HG02885 (cell line): ENCODE results near the gene MYLK4.

Source experiments
- ATAC-seq: cut with Tn5 transposase; IDR thresholded peaks from one replicate; pipeline ENCODE4 v1.9.1; 2021; ENCODE audit warnings: mild to moderate bottlenecking; ENCODE audit not compliant: unreplicated experiment, poor library complexity

Gene MYLK4

DNA sequence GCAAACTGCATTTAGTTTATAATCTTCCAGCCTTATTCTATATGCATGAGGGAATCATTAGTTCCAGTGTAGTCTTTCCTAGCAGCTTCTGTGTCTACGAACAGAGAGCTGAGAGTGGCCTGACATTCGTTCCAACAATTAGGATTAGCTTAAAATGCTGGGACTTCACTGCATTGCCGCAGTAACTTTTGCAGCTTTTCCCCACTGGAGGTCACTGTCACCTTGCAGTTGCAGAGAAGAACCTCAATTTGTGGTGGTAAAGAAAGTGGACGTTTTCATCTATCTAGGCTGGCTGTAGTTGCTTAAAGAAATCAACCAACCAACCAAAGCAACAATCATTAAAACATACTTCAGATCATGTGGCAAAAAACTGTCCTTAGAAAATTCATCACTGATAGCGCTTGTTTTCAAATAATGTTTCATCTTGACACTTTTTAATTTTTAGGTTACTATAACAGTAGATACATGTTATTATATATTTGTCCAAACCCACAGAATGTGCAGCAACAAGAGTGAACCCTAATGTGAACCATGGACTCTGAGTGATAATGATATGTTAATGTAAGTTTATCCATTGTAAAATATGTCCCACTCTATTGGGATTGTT, 12.2 kb downstream of the MYLK4 start:
- no peak for ATAC-seq

DNA sequence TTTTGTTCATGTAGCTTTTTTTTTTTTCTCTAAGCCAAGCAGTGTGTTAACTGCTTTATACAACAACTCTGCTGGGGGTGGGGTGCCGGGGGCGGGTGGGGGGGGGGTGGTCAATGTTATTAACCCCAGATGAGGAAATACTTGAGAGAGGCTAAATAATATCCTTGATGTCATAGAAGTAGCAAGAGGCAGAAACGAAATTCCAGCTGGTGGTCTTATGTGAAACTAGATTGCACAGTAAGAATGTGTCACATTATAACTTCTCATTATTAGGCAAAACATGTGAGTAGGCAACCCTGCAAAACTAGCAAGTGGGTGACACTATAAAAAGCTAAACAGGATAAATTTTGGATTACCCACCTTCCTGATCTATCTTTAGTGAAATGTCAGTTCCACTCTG, 12.8 kb downstream of the MYLK4 start:
- ATAC-seq: no peak

DNA sequence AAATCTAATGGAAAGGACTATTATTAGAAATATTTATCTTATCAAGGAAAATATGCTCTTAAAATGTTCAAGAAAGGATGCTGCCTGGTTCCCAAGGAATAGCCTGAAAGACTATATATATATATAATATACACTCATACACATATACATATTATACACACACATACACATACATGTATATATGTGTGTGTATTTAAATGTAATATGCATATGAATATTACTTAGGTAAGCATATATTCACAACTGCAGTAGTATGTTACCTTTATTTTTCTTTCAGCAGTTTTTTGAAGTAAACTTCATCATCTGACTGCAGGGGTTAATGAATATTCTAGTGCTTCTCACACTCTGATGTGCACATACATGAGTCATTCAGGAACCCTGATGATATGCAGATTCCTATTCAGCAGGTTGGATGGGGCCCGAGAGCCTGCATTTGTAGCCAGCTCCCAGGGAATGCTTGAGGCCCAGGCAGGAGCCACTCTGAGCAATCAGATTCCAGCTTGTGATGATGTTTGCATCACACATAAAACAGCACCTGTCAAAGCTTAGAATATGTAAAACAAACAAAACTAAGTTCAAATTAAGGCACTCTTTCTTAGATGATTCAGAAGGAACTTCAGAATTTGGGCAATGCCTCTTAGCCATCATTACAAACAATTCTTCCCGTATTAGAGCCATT, 16.1 kb downstream of the MYLK4 start:
- ATAC-seq: no peak

DNA sequence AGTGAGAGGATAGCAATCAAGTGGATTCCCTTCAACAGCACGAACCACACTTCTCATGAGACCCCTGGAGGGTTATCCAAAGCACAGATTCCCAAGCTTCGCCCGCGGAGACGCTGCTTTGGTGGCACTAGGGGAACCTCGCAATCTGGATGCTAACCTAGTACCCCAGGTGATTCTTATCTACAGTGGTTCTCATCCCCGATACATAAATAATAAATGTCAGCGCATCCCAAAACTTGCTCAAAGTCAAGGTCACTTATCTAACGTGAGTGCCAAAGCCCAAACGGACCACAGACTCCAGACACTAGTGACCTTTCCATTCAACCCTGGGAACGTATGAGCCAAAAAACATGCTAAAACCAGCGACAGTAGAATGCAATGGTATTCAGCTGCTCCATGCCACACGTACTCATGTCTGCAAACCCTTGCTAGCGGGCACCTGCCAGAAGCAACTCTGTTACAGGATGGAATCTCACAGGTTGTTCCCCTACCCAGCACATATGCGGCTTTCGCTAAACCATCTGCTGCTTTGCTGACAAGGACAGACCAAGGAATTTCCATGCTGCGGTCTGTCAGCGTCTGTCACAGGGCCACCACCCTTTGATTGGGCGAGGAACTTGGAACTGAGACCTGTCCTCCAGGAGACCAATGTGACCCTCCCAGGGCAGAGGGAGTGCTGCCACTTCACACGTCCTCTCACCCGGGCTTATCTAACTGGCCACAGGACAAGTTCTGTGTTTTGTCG, 16.8 kb downstream of the MYLK4 start:
- no peak for ATAC-seq

DNA sequence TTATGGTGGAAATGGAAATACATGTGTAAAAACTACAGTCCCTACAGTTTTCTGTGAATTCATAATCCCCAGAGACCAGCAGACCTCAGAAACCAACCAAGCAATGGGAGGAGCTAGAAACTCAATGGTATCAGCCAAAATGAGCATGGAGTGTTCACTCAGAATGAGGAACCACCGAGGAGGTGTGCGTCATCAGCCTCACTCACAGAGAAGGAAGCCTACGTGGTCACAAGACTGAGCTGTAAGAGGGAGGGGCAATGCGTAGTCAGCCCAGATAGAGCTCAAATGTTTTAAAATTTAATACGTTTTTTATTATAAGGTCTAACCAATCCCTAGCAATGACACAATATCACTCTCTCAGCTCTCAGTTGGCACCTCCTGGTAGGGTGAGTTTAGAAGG, 17.4 kb downstream of the MYLK4 start:
- ATAC-seq: peak; percentile 96

DNA sequence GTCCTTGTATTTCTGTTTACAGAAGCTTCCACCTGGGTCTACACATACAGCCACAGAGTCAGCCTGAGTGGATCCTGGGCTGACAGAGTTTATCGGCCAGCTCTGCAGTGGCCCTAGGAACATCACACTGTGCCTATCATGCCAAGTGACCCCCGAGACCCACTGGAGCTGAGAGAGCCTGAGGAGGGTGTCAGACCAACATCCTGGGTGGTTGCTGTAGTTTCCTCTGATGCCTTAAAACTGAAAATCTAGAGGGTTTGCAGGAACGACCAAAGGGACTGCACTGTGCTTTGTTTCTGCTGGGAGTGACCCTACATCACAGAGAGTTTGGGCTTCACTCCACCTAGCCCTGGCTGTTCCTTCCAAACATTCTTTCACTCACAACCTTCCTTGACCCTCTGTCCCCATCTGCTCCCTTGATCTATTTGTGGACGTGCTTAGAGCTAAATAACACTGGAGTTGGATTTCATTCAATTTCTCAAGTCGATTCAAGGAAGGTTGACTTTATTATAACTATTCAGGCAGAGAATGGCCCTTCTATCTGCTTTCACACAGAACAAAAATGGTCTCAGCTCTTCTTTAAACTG, 18.1 kb downstream of the MYLK4 start:
- ATAC-seq: no peak

DNA sequence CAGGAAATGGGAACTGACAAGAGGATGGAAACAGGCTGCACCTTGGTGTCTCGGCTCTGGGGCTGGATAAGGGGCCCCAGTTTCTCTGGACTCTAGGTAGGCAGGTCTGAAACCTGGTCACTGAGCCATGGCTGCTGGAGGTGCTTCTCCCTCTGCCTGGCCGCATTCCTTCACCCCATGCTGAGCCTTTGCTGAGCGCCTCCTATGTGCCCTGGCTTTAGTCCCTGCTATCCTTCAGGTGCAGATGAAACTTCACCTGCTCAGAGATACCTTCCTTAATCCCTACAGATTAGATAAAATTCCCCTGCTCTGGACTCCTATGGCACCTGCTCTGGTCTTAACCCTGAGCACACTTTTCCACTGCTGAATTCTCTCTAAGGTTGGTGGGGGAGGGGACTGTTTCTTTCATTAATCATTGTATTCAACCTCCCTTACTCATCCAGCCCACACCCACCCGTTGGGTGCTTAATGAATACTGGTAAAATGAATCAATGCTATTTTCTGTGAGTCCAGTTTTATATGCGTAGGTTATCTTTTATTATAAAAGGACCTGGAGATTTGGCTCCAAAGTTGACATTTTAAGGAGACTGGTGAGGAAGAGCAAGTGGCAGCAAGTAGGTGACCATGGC, 19.3 kb downstream of the MYLK4 start:
- ATAC-seq: no peak

DNA sequence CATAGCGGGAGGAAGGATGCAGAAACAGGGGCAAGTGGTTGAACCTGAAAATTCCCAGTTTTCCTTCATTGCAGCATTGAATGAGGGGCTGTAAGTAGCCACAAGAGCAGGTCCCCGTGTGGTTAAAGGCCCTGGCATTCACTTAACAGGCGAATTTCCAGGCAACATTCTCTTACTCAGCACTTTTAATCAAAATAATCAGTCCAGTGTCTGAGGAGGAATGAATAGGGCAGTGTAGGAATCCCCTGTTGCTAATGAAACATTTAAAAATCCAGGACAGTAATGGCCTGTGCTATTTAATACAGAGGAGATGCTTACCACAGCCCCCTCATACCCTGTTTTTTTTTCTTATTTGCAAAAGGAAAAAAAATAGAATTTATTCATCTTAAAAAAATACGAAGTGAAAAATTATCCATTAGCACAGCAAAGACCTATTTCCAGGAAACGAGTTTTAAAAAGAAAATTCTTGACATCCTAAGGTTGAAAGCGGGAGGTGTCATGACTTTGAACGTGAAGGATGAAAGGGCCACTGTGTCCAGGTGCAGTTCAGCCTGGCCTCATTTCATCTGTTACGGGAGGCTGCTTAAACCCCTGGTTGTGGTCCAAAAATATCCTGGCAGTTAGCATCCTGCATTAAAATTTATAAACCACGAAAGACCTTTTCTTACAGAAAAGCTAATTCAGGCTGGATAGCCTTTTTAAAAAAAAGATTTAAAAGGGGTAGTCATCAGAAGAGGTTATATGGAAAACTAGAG, 20.2 kb downstream of the MYLK4 start:
- no peak for ATAC-seq

DNA sequence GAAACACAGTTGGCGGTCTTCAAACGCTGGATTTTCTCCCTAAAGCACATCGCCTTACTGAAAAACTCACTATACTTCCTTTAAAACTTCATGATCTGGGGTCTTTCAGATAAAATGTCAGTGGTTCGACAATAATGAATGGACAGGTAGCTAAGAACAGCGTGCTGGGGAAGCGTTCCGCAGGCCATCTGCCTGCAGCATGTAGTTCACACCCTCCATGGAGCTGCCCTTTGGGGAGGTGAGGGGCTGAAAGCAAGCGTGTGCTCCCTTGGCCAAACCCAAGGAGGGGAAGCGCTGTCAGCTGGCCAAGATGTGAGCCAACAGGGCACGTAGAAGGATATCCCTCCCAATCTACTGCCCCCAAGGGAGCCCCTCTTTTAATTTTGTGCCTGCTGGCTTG, 20.8 kb downstream of the MYLK4 start:
- ATAC-seq: no peak

DNA sequence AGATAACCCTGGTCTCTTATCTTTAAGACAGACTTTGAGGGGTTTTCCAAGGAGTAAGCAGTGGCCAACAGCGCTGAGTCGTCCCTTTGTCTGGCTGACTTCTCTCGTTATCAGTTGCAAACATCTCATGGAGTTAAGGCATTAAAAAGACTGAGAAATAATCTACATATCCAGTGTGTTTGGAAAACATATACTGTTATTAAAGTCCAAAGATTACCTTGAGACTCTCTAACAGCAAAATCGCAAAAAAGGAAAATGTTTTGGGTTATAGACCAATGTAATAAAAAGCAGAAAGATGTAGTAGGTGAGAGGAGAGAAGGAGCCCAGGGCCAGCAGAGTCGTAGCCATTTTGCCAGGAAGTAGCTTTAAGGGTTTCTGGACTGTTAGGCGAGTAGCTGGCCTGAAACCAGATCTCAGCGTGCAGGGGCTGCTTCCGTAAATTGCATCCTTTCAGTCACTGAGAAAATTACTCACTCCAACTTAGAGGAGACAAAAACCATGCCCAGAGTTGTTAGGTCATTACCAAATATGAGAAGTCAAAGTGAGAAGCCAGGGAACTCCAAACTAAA, 24.6 kb downstream of the MYLK4 start:
- ATAC-seq: peak; percentile 63

DNA sequence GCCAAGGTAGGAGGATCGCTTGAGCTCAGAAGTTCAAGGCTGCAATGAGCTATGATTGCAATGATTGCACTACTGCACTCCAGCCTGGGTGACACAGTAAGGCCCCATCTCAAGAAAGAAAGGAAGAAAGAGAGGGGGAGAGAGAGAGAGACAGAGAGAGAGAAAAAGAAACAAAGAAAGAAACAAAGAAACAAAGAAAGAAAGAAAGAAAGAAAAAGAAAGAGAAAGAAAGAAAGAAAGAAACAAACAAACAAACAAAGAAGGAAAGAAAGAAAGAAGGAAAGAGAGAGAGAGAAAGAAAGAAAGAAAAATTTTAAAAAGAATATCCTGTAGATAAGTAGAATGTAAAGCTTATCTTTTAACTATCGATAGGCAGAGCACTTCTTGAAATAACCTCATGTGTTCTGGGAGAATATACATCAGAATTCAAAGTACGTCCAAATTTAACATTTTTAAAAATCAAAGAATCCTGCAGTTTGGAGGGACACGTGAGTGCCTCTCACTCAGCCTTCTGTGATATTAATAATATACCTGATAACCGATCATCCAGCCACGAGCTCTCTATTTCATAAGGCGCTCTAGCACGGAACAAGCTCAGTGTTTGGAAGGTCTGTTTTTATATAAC, 25.2 kb downstream of the MYLK4 start:
- ATAC-seq: no peak

DNA sequence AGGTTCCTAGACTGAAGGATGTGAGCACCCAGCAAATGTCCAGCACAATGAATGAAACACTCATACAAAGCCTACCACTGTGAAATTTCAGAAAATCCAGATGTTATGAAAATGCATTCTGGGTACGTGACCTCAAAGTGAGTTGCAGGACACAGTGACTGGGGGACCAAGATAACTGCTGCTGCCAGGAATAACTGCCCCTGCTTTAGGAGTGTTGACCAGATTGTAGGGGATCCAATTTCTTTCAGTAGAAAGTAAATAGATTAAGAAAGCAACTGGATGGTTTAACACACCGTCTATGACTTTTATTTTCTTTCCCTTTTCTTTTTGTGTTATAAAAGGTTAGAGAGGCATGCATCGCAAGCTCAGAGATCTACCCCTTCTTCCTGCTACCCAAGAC, 29.5 kb downstream of the MYLK4 start:
- no peak for ATAC-seq

DNA sequence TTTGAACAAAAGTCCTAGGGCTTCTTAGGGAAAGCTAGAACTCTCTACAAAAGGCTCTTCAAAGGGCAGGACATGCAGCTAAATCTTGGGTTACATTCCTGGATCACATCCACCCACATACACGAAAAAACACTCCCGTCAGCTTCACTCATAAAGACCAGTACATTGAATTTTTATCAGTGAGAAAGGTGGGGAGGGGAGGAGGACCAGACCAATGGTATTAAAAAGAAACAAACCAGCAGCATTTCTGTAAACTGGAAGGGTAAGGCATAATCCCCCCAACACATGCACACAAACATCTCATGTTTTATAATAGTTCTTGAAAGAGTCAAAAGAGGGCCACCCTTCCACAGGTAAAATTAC, 31.6 kb downstream of the MYLK4 start:
- ATAC-seq: no peak

DNA sequence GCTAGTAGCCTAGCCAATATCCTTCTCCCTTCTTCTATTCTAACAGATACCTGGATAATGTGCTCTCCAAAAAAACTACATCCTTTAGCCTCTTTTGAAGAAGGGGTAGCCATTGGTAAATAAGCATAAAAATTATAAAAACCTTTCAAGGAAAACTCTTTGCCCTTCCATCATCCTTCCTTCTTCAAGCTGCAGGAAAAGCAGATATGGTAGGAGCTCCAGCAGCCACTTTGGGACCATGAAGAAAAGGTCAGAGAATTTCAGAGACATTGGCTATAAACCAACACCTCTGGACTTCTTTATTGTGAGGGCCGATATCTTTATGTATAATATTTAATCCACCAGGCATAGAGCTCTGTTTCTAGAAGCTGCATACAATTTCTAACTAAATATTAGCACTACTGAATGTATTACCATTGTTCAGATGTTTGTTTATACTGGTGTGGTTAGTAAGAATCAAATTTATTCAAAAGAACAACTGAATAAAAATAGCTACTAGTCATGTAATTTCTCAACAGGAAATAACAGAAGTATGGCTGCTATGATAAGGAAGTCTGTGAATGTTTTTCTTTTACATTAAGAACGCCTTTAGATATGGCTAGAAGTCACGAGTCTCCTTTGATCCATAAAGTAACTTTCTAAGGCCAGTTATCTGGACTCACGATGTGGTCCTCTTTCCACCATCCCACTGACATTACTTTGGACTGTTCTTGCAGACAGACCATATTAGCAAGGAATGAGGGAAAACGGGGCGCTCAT, 32.2 kb downstream of the MYLK4 start:
- ATAC-seq: no peak

DNA sequence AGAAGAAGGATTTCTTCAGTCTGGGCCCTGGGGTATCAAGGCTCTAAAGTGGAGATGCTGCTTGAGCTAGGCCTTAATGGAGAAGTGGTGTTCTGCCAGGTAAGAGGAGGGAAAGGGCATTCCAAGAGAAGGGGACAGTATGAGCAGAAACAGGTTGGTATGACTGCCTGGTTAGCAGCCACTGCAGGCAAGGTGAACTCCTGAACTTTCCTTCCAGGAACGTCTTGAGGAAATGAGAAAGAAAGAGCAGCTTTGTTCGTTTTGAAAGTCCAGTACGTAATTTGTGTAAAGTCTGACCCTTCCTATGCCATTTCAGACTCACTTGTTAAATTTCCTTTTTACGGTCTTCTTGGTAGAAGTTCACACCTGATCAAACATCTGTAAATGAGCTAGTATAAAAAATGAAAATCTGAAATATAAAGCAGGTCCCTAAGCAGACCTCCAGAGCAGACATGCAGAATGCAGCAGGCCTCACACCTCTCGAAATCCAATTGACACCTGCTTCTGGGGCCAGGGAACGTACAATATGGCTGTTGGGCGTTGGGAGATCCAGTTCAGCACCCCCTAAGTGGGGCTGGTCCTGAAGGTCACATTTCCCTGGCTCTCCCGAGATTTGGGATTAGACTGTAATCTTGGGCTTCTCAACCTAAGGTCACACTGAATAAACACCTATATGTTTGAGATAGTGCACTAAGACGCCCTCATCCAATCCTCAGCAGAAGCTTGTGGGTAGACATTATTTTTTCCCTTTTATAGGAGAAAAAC, 33.6 kb downstream of the MYLK4 start:
- ATAC-seq: no peak

DNA sequence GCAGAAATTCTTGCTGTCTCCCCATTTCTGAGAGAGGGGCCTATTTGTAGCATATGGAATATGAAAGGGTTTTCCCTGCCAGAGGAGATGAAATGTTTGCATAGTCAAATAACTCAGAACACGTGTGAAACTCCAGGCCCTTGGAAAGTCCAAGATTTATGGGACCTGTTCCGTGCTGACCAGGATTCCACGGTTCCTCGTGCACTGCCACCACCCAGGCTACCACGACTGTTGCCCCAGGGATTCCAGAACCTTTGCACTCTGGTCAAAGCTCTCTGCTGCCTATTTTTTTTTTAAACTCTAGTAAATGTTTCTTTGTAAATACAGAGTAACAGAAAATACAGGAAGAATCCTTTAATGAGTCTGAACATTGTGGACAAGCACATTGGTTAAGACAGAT, 35.0 kb downstream of the MYLK4 start:
- no peak for ATAC-seq

DNA sequence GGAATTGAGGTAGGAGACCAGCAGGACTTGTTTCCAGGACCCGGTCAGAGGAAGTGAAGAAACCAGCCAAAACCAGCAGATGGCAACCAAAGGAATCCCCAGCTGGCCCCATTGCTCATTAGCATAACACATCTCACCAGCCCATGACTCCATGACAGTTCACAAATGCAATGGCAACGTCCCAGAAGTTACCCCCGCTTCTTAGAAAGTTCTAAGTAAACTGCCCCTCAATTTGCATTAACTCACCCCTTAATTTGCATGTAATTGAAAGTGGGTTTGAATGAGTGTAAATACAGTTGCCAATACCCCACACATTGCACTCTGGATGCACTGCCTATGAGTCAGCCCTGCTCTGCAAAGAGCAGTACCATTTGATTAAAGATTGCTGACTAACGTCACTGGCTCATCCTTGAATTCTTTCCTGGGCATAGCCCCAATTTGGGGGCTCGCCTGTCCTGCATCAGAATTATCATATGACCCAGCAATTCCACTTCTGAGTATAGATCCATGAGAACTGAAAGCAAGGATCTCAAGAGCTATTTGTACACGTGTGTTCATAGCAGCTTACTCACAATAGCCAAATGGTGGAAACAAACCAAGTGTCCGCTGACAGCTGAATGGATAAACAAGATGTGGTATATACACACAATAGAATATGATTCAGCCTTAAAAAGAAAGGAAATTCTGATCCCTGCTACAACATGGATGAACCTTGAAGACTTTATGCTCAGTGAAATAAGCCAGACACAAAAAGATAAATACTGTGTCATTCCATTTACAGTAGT, 36.4 kb downstream of the MYLK4 start:
- ATAC-seq: no peak
